RWPE1 (cell line): ENCODE data around the gene KDELR3.

Experiments
- CTCF ChIA-PET: fragments of 350-600 bp; sonication (Branson Sonifier 250); formaldehyde crosslinking; extraction: SDS; loops from one replicate; lab custom pipeline; 2021; lab: Yijun Ruan, JAX
- POLR2A ChIA-PET: fragments of 400-600 bp; formaldehyde crosslinking; extraction: SDS; loops from one replicate; lab custom pipeline; 2020; ENCODE audit warnings: antibody characterized with exemption; ENCODE audit not compliant: low non-redundant PET; lab: Yijun Ruan, JAX
- DNase-seq: peaks from one replicate; pipeline ENCODE4 v3.0.0; 2012; ENCODE audit warnings: low spot score
- H3K27ac ChIP-seq: fragments of 450-650 bp; 2 replicates; pipeline ENCODE4 v1.5.1; 2017
- TF ChIP-seq, protein P1 (sequence below): fragments of 450-650 bp; conservative IDR thresholded peaks from 2 replicates; pipeline ENCODE4 v1.5.1; 2017; ENCODE audit warnings: low read depth, mild to moderate bottlenecking

KDELR3 gene

DNA sequence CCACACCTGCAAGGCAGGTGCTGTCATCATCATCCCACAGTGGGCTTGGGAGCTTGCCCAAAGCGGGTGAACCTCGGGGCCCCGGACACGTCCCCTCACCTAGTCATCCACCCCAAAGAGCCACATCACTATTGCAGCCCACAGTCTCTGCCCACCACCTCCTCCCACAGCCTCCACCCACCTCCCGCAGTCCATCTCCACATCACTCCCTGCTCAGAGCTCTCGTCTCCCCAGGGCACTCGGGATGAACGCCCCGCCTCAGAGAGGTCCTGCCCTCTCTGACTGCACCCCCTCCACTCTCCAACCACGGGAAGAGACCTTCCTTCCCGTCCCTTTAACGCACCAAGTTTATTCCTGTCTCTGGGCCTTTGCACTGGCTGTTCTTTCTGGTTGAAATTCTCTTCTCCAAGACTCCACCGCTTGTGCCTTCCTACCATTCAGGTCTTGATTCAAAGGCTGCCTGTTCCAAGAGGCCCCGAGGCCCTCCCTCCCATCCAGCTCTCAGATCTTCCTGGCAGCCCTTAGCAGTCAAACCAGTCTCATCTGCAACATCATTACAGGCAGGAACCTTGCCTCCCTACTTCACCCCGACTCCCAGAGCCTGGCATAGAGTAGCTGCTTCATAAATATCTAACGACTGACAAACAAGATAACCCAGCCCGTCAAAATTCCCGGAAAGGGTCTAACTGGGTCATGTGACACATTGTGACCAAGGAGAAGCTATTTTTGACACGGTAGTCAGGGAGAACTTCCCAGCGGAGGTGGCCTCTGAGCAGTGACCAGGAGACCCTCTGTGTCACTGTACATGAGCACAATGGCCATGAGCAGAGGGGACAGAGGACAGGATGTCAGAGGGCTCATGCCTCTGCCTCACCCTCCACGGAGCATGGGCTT lies 24.0 kb upstream of the KDELR3 start:
- TF ChIP-seq, protein P1, sequence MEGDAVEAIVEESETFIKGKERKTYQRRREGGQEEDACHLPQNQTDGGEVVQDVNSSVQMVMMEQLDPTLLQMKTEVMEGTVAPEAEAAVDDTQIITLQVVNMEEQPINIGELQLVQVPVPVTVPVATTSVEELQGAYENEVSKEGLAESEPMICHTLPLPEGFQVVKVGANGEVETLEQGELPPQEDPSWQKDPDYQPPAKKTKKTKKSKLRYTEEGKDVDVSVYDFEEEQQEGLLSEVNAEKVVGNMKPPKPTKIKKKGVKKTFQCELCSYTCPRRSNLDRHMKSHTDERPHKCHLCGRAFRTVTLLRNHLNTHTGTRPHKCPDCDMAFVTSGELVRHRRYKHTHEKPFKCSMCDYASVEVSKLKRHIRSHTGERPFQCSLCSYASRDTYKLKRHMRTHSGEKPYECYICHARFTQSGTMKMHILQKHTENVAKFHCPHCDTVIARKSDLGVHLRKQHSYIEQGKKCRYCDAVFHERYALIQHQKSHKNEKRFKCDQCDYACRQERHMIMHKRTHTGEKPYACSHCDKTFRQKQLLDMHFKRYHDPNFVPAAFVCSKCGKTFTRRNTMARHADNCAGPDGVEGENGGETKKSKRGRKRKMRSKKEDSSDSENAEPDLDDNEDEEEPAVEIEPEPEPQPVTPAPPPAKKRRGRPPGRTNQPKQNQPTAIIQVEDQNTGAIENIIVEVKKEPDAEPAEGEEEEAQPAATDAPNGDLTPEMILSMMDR: no peak
- no peak for DNase-seq
- no peak overlapping the region for H3K27ac ChIP-seq
- CTCF ChIA-PET: interaction anchor here (0.6 kb wide), 1 partner anchor 128 kb away, joined by 3 read pairs; no protein-coding TSS in a partner anchor
- POLR2A ChIA-PET: no interaction called here

DNA sequence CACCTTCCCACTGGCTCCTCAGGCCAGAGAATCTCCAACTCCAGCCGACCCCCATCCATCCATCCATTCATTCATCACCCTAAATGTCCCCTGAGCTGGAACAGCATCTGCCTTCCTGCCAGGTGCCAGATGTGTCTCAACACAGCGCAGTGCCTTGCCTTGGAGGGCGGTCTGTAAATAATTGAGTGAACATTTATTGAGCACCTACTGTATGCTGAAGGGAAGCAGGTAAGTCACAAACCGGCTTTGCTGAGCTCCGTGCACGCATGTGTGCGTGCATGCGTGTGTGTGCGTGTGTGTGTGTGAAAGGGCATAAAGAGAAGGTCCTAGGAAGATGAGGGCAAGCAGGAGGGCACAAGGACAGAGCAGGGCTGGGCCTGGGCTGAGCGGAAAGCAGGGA lies 23.1 kb upstream of the KDELR3 start:
- TF ChIP-seq, protein P1: no peak
- ChIA-PET CTCF (no interaction called here), POLR2A (no interaction called here)
- DNase-seq: no peak
- no peak overlapping the region for H3K27ac ChIP-seq

DNA sequence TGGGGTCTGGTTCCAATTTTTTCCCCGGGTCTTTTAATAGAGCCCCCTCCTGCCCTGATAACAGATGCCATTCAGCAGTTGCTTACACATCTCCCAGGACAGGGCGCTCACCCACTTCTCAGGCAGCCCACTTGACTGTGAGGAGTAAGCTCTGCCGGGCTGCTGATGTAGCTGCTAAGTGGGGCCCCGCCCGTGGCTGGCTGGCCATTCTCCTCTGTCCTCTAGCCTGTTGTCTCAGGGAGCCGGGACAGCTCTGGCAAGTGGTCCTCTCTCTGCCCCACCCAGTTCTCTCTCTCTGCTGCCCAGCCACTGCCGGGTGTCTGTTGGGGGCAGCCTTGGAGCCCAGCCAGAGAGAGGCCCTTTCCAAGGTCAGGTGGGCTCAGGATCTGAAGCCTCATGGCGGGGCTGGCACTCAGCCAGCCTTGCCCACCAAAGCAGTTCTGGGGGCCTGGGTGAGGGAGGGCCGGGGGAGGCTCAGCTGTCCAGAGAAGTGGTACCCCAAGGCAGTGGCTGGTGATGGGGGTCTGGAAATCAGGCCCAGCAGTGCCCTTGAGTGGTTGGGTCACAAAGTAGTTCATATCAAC lies 21.8 kb upstream of the KDELR3 start:
- POLR2A ChIA-PET: no interaction called here
- TF ChIP-seq, protein P1: no peak
- no peak for DNase-seq
- no peak overlapping the region for H3K27ac ChIP-seq
- CTCF ChIA-PET: interaction anchor here (0.6 kb wide), 1 partner anchor 394 kb away, joined by 4 read pairs; no protein-coding TSS in a partner anchor

DNA sequence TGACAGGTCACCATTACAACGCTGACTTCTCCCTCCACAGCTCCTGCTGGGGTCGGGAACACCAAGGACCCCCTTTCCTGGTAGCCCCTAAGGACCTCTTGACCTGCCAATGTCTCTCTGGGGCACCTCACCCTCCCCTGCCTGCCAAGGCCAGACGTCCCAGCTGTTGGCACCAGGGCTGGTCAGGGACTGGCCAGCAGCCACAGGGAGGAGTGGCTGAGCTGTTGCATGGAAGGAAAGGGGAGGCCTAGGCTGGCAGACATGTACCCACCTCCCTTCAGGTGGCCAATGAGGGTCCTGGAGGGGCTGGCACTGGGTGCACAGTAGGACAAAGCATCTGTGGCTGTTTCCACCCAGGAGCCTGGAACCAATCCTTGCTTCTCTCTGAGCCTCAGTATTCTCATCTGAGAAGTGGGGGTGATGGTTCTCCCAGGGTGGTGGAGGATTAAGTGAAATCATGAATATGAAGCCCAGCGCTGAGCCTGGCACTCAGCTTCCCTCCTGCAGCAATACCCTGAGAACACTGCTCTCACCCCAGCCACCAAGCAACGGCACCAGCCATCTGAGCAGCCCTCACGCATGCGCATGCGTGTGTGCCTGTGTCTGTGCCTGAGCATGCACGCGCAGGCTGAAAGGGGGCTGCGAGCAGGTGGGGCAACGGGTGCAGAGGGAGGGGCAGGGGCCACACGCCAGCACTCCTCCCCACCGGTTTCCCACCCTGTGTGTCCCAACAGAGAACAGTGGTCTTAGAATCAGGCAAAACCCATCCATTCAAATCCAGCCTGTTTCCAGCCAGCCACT lies 18.8 kb upstream of the KDELR3 start:
- DNase-seq: no peak
- TF ChIP-seq, protein P1: no peak
- no peak overlapping the region for H3K27ac ChIP-seq
- ChIA-PET CTCF (interaction anchor here (0.6 kb wide), 1 partner anchor 37 kb away, joined by 4 read pairs; no protein-coding TSS in a partner anchor), POLR2A (no interaction called here)

DNA sequence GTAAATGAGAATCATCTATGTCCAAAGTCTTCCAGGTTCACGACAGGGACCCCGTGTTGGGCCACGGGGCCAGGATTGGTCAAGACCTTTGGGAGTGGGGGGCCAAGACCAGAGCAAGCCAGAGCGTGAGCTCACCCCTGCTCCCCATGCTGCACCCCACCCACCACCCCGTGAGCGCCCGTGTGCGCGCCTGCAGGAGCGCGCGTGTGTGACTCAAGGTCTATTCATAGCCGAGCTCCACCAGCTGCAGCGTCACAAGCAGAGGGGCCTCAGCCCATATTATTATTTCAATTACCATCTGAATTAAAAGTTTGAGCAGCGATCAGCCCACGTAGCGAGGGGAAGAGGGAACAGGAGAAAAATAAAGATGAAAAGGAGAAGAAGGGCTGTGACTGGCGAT lies 18.1 kb upstream of the KDELR3 start:
- CTCF ChIA-PET: interaction anchor here (0.6 kb wide), 1 partner anchor 38 kb away, joined by 4 read pairs; no protein-coding TSS in a partner anchor
- no peak overlapping the region for H3K27ac ChIP-seq
- DNase-seq: no peak
- TF ChIP-seq, protein P1: no peak
- POLR2A ChIA-PET: no interaction called here

DNA sequence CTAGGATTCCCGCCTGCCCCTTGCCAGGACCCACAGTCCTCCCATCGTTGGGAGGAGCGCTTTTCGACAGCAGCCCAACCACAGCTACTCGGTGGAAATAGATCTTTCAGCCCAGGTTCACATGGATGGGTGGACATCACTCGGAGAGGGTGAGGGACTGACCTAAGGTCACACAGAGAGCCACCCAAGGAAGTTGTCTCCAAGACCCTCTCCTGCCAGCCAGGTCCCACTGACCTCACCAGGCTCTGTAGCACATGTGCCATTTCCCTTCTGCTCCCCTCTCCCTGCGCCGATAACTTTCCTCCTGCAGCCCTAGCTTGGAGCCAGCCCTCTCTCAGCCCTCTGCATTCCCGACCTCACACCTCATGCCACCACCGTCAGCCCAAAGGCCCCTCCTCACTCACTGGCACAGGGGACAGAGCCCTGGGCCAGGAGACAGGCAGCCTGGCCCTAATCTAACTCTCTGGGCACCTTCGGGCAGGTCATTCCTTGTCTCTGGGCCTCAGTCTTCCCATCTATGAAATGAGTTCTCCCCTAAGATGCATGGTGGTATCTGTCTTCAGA lies 17.6 kb upstream of the KDELR3 start:
- TF ChIP-seq, protein P1: no peak
- CTCF ChIA-PET: no interaction called here
- no peak overlapping the region for H3K27ac ChIP-seq
- no peak for DNase-seq
- POLR2A ChIA-PET: no interaction called here
